Gastrocnemius medialis (tissue), 4 donors: ENCODE measurements around the gene DCAF11.

Experiments used
- POLR2A ChIP-seq, 2 donors: fragments of 450-650 bp; IDR thresholded peaks; one replicate each; pipeline ENCODE4 v1.6.1; 2017; ENCODE audit warnings: antibody characterized with exemption in 2 of 2, mild to moderate bottlenecking in 2 of 2, moderate library complexity in 2 of 2
- TF ChIP-seq, protein P1 (sequence below), 5 experiments: fragments of 450-650 bp in 3 of 5; fragments of 200-600 bp in 2 of 5; sonication (generic) in 2 of 5; IDR thresholded peaks in 4 of 5; conservative IDR thresholded peaks in 1 of 5; 1 replicate in 4 of 5; 2 replicates in 1 of 5; pipeline ENCODE4 v1.5.1; 2016 to 2019; ENCODE audit warnings: antibody characterized with exemption in 5 of 5, mild to moderate bottlenecking in 3 of 5, moderate library complexity in 3 of 5

DNA sequence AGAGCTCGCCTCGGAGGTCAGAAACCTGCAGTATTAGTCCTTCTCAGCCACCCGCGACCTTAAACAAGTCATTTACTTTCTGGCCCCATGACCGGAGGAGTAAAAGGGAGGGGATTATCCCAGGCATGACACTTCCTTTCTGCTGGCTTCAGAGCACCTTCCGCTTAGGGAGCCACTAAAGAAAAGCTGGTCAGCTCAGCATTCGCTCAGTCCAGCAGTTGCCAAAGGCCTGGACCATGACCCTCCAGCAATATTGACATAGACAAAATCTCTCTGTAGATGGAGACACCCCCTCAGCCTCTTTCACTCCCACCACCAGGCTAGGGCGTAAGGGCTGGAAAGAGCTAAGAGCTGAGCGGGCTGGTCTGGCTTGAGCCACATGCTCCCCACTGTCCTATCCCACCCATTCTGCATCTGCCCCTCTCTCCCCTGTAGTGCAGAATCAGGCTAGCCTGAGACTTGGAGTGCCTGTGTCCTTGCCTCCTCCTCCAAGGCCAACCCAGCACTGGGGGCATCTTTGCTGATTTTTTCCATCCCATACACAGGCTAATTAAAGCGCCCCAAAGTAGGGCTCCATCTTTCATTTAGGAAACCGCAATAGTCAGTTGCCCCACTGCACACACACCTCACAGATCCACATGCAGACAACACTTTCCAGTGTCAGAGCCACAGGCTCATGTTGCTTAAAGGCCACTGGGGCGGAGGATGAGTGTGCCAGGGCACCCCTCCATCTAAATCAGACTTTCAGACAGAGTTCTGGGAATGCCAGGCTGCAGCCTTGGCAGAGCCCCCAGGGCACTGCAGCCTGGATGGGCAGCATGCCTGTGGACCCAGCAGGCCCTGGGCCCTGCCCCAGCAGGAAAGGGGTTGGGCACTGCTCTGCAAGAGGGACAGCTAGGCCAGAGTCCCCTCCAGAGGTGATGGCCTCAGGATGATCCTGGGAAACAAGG is 47.2 kb upstream of the DCAF11 start:
- TF ChIP-seq, protein P1, sequence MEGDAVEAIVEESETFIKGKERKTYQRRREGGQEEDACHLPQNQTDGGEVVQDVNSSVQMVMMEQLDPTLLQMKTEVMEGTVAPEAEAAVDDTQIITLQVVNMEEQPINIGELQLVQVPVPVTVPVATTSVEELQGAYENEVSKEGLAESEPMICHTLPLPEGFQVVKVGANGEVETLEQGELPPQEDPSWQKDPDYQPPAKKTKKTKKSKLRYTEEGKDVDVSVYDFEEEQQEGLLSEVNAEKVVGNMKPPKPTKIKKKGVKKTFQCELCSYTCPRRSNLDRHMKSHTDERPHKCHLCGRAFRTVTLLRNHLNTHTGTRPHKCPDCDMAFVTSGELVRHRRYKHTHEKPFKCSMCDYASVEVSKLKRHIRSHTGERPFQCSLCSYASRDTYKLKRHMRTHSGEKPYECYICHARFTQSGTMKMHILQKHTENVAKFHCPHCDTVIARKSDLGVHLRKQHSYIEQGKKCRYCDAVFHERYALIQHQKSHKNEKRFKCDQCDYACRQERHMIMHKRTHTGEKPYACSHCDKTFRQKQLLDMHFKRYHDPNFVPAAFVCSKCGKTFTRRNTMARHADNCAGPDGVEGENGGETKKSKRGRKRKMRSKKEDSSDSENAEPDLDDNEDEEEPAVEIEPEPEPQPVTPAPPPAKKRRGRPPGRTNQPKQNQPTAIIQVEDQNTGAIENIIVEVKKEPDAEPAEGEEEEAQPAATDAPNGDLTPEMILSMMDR (IDR thresholded peaks at IDR 0.05 in 4 of 5, conservative IDR thresholded peaks at IDR 0.05 in 1 of 5), result no peak
- no peak for TF ChIP-seq POLR2A (IDR thresholded peaks at IDR 0.05)
